Endodermal cell (in vitro differentiated cells): ENCODE measurements around the gene SLC45A1. TPM values are rescaled to one million over a fixed set of nuclear protein-coding genes. Genes with fewer than 3 reads are reported as not detected.

Source experiments
- DNase-seq: peaks from one replicate; pipeline ENCODE4 v3.0.0-alpha.2; 2017
- H3K27ac ChIP-seq: 2 replicates; pipeline ENCODE4 v1.5.1; 2013; ENCODE audit warnings: mild to moderate bottlenecking, low read depth, low read length, moderate library complexity
- H3K27me3 ChIP-seq: 2 replicates; pipeline ENCODE4 v1.6.1; 2013; ENCODE audit warnings: mild to moderate bottlenecking, low read length, moderate library complexity; ENCODE audit not compliant: insufficient read depth, control insufficient read depth, poor library complexity, severe bottlenecking
- H3K36me3 ChIP-seq: 2 replicates; pipeline ENCODE4 v1.7.0; 2013; ENCODE audit warnings: mild to moderate bottlenecking, low read length, moderate library complexity; ENCODE audit not compliant: control insufficient read depth, insufficient read depth
- H3K4me1 ChIP-seq: one replicate; pipeline ENCODE4 v1.7.0; 2013; ENCODE audit warnings: low read length; ENCODE audit not compliant: control insufficient read depth, insufficient read depth
- H3K4me3 ChIP-seq: 2 replicates; pipeline ENCODE4 v1.5.1; 2013; ENCODE audit warnings: mild to moderate bottlenecking, low read length, moderate library complexity
- H3K9ac ChIP-seq: 2 replicates; pipeline ENCODE4 v1.6.1; 2013; ENCODE audit warnings: mild to moderate bottlenecking, low read length, moderate library complexity; ENCODE audit not compliant: poor library complexity, severe bottlenecking; ENCODE audit errors: extremely low read depth
- H3K9me3 ChIP-seq: 2 replicates; pipeline ENCODE4 v1.6.1; 2013; ENCODE audit warnings: mild to moderate bottlenecking, low read length, moderate library complexity; ENCODE audit not compliant: control insufficient read depth
- H3K27ac Mint-ChIP-seq: 2 replicates; pipeline ENCODE4 v1.8.0; 2020; ENCODE audit warnings: mixed read lengths
- H3K27me3 Mint-ChIP-seq: 2 replicates; pipeline ENCODE4 v1.8.0; 2021; ENCODE audit warnings: mild to moderate bottlenecking, mixed read lengths; ENCODE audit not compliant: insufficient read depth
- H3K36me3 Mint-ChIP-seq: 2 replicates; pipeline ENCODE4 v1.8.0; 2020; ENCODE audit warnings: low read depth, mixed read lengths
- H3K4me1 Mint-ChIP-seq: 2 replicates; pipeline ENCODE4 v1.8.0; 2020; ENCODE audit warnings: mixed read lengths
- H3K4me3 Mint-ChIP-seq: 2 replicates; pipeline ENCODE4 v1.8.0; 2020; ENCODE audit warnings: mild to moderate bottlenecking, moderate library complexity, mixed read lengths
- H3K9me3 Mint-ChIP-seq: 2 replicates; pipeline ENCODE4 v1.8.0; 2020; ENCODE audit warnings: mild to moderate bottlenecking, mixed read lengths
- CTCF ChIP-seq: fragments of 200-600 bp; sonication (generic); conservative IDR thresholded peaks from 2 replicates; pipeline ENCODE4 v1.5.0; 2021; ENCODE audit warnings: antibody characterized with exemption, mild to moderate bottlenecking
- WGBS, 2 experiments: methylation state at CpG; one replicate each; pipeline versions ENCODE4 v1.1.5 to v1.1.7; 2013; ENCODE audit warnings: missing lambda C conversion rate in 2 of 2, mixed read lengths in 1 of 2; ENCODE audit not compliant: insufficient coverage in 1 of 2, insufficient read length in 1 of 2; 5-methylcytosine and 5-hydroxymethylcytosine counted together
- total RNA-seq, 2 donors: library from RNA; stranded (reverse); fragmentation: NEBNext Ultra II Directional in 1 of 2; extraction: Animal tissue kit (Norgen Biotek cat#: 25700) in 1 of 2; gene quantifications; 2 replicates in 1 of 2; 3 replicates in 1 of 2; pipeline ENCODE4 v1.2.1, GENCODE V29; 2021

SLC45A1 gene
- total RNA-seq, 2 donors from 2014 or later, result 0.42 TPM; not detected in 1

GRCh38 chr1:8312235-8313218, 5.4 kb upstream of the SLC45A1 start:
- Histone ChIP-seq H3K9ac (no peak overlapping the region), H3K4me1 (no peaks in the 10 kb centered on the region), H3K36me3 (no peaks in the 10 kb centered on the region), H3K4me3 (no peak overlapping the region), H3K27me3 (peaks cover 6% of the 10 kb centered on the region), H3K27ac (no peak overlapping the region), H3K9me3 (peaks cover 7% of the 10 kb centered on the region)
- Mint-ChIP-seq H3K36me3 (no peaks in the 10 kb centered on the region), H3K4me1 (peaks cover 20% of the 10 kb centered on the region), H3K9me3 (peaks cover 6% of the 10 kb centered on the region), H3K4me3 (no peak overlapping the region), H3K27me3 (peaks cover 21% of the 10 kb centered on the region), H3K27ac (no peak overlapping the region)
- DNase-seq, result peak; percentile 66
- TF ChIP-seq CTCF, result no peak
- 89 to 94% methylated on average over 15 to 17 of the region's 17 CpGs for WGBS, 2 experiments

- Histone ChIP-seq H3K4me1 (no peaks in the 10 kb centered on the region), H3K9ac (no peak overlapping the region), H3K27ac (no peak overlapping the region), H3K27me3 (peaks cover 13% of the 10 kb centered on the region), H3K36me3 (no peaks in the 10 kb centered on the region), H3K4me3 (no peak overlapping the region), H3K9me3 (peaks cover 7% of the 10 kb centered on the region)
- no peak overlapping the region for H3K27ac Mint-ChIP-seq
- H3K4me3 Mint-ChIP-seq, result no peak overlapping the region
- TF ChIP-seq CTCF, result no peak
- peaks cover 27% of the 10 kb centered on the region for H3K27me3 Mint-ChIP-seq
- H3K4me1 Mint-ChIP-seq, result peaks cover 22% of the 10 kb centered on the region
- H3K9me3 Mint-ChIP-seq, result peaks cover 6% of the 10 kb centered on the region
- no peaks in the 10 kb centered on the region for H3K36me3 Mint-ChIP-seq
- DNase-seq, result no peak
- 88 to 95% methylated on average over 4 to 6 of the region's 6 CpGs for WGBS, 2 experiments
These were observed 4.7 kb upstream of the SLC45A1 start for GRCh38 chr1:8313231-8313630.

- peaks cover 40% of the 10 kb centered on the region for H3K27me3 Mint-ChIP-seq
- H3K9me3 Mint-ChIP-seq, result peaks cover 6% of the 10 kb centered on the region
- DNase-seq, result peak; percentile 94
- H3K27ac Mint-ChIP-seq, result no peak overlapping the region
- no peaks in the 10 kb centered on the region for H3K36me3 Mint-ChIP-seq
- peaks cover 22% of the 10 kb centered on the region for H3K4me1 Mint-ChIP-seq
- Histone ChIP-seq H3K9ac (no peak overlapping the region), H3K9me3 (peaks cover 7% of the 10 kb centered on the region), H3K27ac (no peak overlapping the region), H3K36me3 (no peaks in the 10 kb centered on the region), H3K4me1 (no peaks in the 10 kb centered on the region), H3K27me3 (peaks cover 27% of the 10 kb centered on the region), H3K4me3 (no peak overlapping the region)
- peak; percentile 98 for TF ChIP-seq CTCF
- WGBS, 2 experiments, result 25 to 46% methylated on average over 10 to 21 of the region's 21 CpGs
- no peak overlapping the region for H3K4me3 Mint-ChIP-seq
These were observed 3.3 kb upstream of the SLC45A1 start for GRCh38 chr1:8314346-8315280.
